ENCODE results near the gene C1orf21.

DNA sequence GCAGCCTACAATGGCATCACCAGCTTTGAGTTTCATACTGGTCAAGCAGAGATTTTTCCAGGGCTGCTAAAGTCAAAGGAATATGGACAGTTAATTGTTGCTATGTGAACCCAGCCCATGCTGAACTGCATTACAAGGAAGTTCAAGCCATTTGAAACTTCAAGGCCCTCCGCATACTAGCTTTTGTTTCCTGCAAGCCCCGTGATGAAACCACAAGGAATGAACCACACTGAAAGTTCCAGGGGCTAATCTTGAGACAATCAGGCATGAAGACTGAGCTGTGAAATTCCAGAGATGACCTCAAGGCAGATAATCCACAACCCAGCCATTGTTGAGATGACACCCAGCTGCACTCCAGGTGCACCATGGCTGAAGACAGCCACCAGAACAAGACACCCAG lies 180.8 kb downstream of the C1orf21 start:
- TF ChIP-seq SMC3 (IDR thresholded peaks at IDR 0.05; ENCODE audit: low read depth, low read length) = no peak
- TF ChIP-seq CTCF (IDR thresholded peaks at IDR 0.05) = no peak
- no peak for TF ChIP-seq YY1 (IDR thresholded peaks at IDR 0.05; ENCODE audit: low read depth)
- TF ChIP-seq POLR2AphosphoS5 (IDR thresholded peaks at IDR 0.05; ENCODE audit: low read depth, low read length) = no peak
- TF ChIP-seq NRF1 (IDR thresholded peaks at IDR 0.05; ENCODE audit: low read depth, low read length) = no peak
- TF ChIP-seq PBX3 (IDR thresholded peaks at IDR 0.05) = no peak
- TF ChIP-seq GABPA (IDR thresholded peaks at IDR 0.05; ENCODE audit: low read depth) = no peak
- TF ChIP-seq RAD21 (IDR thresholded peaks at IDR 0.05; ENCODE audit: low read length) = no peak
- no peak for TF ChIP-seq ELF1 (IDR thresholded peaks at IDR 0.05)
- TF ChIP-seq, protein P1, sequence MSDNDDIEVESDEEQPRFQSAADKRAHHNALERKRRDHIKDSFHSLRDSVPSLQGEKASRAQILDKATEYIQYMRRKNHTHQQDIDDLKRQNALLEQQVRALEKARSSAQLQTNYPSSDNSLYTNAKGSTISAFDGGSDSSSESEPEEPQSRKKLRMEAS (IDR thresholded peaks at IDR 0.05; ENCODE audit: low read depth) = no peak

All from SK-N-SH (cell line).